ENCODE measurements around the gene CENPB. TPM values are rescaled to one million over a fixed set of nuclear protein-coding genes. Genes with fewer than 3 reads are reported as not detected.

The CENPB gene
- polyA plus RNA-seq, 1 donor from 2014 or later = 37.9 TPM

GRCh38 chr20:3783068-3783489 lies 3.5 kb downstream of the CENPB start:
- Histone ChIP-seq H3K4me3 (ENCODE audit: low read length) (no peak overlapping the region), H4K20me1 (ENCODE audit: insufficient read depth) (no peaks in the 10 kb centered on the region)
- no peak for TF ChIP-seq REST (IDR thresholded peaks at IDR 0.05; ENCODE audit: borderline replicate concordance)
- TF ChIP-seq TAF1 (IDR thresholded peaks at IDR 0.05; ENCODE audit: low read depth) = no peak
- TF ChIP-seq POLR2AphosphoS5 (IDR thresholded peaks at IDR 0.05) = no peak
- no peak for TF ChIP-seq EZH2 (IDR thresholded peaks at IDR 0.05; ENCODE audit: borderline replicate concordance, insufficient read depth, low read length, poor library complexity, severe bottlenecking)
- no peak for TF ChIP-seq MXI1 (conservative IDR thresholded peaks at IDR 0.05; ENCODE audit: poor library complexity, severe bottlenecking)
- TF ChIP-seq CTCF (IDR thresholded peaks at IDR 0.05; ENCODE audit: poor library complexity, severe bottlenecking) = no peak
- no peak for TF ChIP-seq EP300 (conservative IDR thresholded peaks at IDR 0.05; ENCODE audit: poor library complexity, severe bottlenecking)
- TF ChIP-seq SMC3 (conservative IDR thresholded peaks at IDR 0.05; ENCODE audit: poor library complexity) = no peak
- no peak for TF ChIP-seq RAD21 (conservative IDR thresholded peaks at IDR 0.05)

GRCh38 chr20:3782597-3782996 lies 3.9 kb downstream of the CENPB start:
- H3K36me3 ChIP-seq (ENCODE audit: insufficient read depth, low read length) = no peaks in the 10 kb centered on the region
- H3K4me2 ChIP-seq (ENCODE audit: low read length) = no peak overlapping the region
- no peak overlapping the region for H2AFZ ChIP-seq (ENCODE audit: low read depth, low read length)
- H3K79me2 ChIP-seq (replicated peaks; ENCODE audit: insufficient read depth, low read length) = peaks cover 10% of the 10 kb centered on the region
- no peak overlapping the region for H3K27ac ChIP-seq (ENCODE audit: low read length)
- TF ChIP-seq EZH2 (IDR thresholded peaks at IDR 0.05; ENCODE audit: borderline replicate concordance, insufficient read depth, low read length, poor library complexity, severe bottlenecking) = no peak
- TF ChIP-seq SMC3 (conservative IDR thresholded peaks at IDR 0.05; ENCODE audit: poor library complexity) = no peak
- no peak for TF ChIP-seq TAF1 (IDR thresholded peaks at IDR 0.05; ENCODE audit: low read depth)
- TF ChIP-seq POLR2AphosphoS5 (IDR thresholded peaks at IDR 0.05) = no peak
- TF ChIP-seq MXI1 (conservative IDR thresholded peaks at IDR 0.05; ENCODE audit: poor library complexity, severe bottlenecking) = no peak
- no peak for TF ChIP-seq RAD21 (conservative IDR thresholded peaks at IDR 0.05)
- TF ChIP-seq CTCF (IDR thresholded peaks at IDR 0.05; ENCODE audit: poor library complexity, severe bottlenecking) = no peak
- no peak for TF ChIP-seq REST (IDR thresholded peaks at IDR 0.05; ENCODE audit: borderline replicate concordance)
- no peak for TF ChIP-seq EP300 (conservative IDR thresholded peaks at IDR 0.05; ENCODE audit: poor library complexity, severe bottlenecking)
- no peaks in the 10 kb centered on the region for H4K20me1 ChIP-seq (ENCODE audit: insufficient read depth)
- H3F3A ChIP-seq (ENCODE audit: insufficient read depth, low read length, poor library complexity, severe bottlenecking) = no peaks in the 10 kb centered on the region
- H3K9ac ChIP-seq (ENCODE audit: low read length) = no peak overlapping the region
- H3K4me3 ChIP-seq (ENCODE audit: low read length) = no peak overlapping the region
- H3K9me2 ChIP-seq (ENCODE audit: insufficient read depth, low read length) = no peaks in the 10 kb centered on the region
- H3K27me3 ChIP-seq (ENCODE audit: insufficient read depth, low read depth, low read length) = peaks cover 16% of the 10 kb centered on the region
- H3K9me3 ChIP-seq (ENCODE audit: low read length) = no peaks in the 10 kb centered on the region

More at GRCh38 chr20:3783068-3783489, 3.5 kb downstream of the CENPB start:
- H3K4me2 ChIP-seq (ENCODE audit: low read length) = no peak overlapping the region
- H3K79me2 ChIP-seq (replicated peaks; ENCODE audit: insufficient read depth, low read length) = peaks cover 10% of the 10 kb centered on the region
- H3K9me3 ChIP-seq (ENCODE audit: low read length) = no peaks in the 10 kb centered on the region
- H3K27me3 ChIP-seq (ENCODE audit: insufficient read depth, low read depth, low read length) = peaks cover 11% of the 10 kb centered on the region
- H3K9ac ChIP-seq (ENCODE audit: low read length) = no peak overlapping the region
- no peak overlapping the region for H3K27ac ChIP-seq (ENCODE audit: low read length)
- H3K36me3 ChIP-seq (ENCODE audit: insufficient read depth, low read length) = no peaks in the 10 kb centered on the region
- no peaks in the 10 kb centered on the region for H3K9me2 ChIP-seq (ENCODE audit: insufficient read depth, low read length)
- no peak overlapping the region for H2AFZ ChIP-seq (ENCODE audit: low read depth, low read length)
- H3F3A ChIP-seq (ENCODE audit: insufficient read depth, low read length, poor library complexity, severe bottlenecking) = no peaks in the 10 kb centered on the region

All from neural cell (in vitro differentiated cells).